Epidermal melanocyte (primary cell): ENCODE results near the gene IFRD1.
A peak's percentile ranks its signal among the peaks of the same experiment; 100 is the strongest.

ENCODE experiments used
- DNase-seq: peaks from one replicate; pipeline ENCODE4 v3.0.0; 2011; ENCODE audit warnings: low spot score; ENCODE audit not compliant: insufficient read length

IFRD1 gene, protein sequence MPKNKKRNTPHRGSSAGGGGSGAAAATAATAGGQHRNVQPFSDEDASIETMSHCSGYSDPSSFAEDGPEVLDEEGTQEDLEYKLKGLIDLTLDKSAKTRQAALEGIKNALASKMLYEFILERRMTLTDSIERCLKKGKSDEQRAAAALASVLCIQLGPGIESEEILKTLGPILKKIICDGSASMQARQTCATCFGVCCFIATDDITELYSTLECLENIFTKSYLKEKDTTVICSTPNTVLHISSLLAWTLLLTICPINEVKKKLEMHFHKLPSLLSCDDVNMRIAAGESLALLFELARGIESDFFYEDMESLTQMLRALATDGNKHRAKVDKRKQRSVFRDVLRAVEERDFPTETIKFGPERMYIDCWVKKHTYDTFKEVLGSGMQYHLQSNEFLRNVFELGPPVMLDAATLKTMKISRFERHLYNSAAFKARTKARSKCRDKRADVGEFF

DNA sequence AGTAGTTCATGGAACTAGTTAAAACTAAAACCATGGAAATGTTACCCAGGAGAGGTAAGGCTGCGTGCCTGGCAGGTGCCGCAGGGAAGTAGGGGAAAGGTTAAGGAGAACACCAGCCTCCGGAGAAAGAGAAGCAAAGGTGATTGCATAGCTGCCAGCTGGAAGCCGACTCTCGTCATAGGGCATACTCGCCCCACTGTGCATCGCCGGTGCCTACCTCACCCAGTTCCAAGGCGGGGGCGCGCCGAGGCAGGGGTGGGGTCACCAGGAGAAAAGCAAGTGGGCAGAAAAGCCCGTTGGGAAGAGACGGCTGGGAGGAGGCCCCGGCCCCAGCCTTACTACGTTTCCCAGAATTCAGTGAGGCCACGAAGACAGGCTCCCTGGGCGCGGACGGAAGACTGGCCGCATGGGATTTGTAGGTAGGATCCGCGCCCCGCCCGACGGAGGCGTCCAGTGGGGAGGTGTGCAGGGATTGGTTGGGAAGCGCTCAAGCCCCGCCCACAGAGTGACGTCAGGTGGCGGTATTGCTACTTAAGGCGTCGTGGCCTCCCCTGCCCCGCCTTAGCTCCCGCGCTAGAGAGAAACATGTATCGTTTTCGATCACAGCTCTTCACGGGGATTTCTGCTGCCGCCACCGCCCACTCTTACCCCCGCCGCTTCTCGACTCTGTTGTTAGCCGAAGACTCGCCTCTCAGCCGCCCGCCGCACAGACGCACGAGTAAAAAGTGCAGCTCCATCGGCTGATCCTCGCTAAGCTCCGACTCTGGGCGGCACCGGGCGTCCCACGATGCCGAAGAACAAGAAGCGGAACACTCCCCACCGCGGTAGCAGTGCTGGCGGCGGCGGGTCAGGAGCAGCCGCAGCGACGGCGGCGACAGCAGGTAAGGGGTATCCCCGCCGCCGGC lies at the start of gene IFRD1:
IFRD1 (plus strand) TSS at position 559 of the 905 bp plus-strand sequence; CDS start at position 788, 229 bp downstream.
- peak; percentile 77 for DNase-seq

- no peak for DNase-seq
These were observed 45.9 kb upstream of the IFRD1 start for GRCh38 chr7:112404321-112404720.

- no peak for DNase-seq
These were observed 45.0 kb upstream of the IFRD1 start for GRCh38 chr7:112405286-112405685.

- DNase-seq: no peak
These were observed 43.0 kb upstream of the IFRD1 start for GRCh38 chr7:112407261-112407660.

DNA sequence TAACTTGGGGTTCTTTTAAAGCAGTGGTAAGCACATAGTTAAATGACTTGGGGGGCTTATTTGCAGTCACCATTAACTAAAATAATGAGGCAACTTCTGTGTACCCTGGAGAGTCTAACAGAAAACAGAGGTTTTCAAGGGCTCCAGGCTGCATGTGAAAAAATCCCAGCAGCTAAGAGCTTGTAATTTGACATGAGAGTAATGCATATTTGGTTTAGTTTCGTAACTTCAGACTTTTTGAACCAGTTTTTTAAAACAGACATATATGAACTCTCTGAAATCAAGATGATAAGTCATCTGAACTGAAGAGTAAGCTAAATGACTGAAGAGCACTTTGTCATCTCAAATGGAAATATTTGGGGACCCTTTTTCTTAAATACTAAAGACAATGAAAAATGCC lies 40.2 kb upstream of the IFRD1 start:
- no peak for DNase-seq

DNA sequence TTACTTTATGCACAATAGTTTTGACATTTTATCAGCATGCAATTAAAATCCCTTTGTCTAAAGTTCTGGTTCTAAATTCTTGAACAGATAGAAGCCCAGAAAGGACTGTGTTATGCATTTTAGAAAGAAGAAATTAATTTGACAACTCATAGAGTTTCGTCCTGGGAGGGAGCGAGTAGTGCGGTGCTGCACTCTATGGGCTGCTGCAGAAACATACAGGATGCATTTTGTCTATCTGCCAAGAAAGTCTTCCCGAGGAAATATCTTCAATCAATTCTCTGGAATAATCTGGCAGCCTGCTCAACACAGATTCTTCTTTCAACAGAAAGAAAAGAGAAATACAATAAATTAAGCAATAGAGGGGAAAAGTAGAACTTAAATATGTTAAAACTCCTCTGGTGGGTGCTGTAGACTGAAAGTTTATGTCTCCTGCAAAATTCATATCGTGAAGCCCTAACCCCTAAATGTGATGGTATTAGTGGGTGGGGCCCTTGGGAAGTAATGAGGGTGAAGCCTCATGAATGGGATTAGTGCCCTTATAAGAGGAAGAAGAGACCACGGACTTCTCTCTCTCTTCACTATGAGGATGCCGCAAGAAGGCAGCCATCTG lies 39.0 kb upstream of the IFRD1 start:
- no peak for DNase-seq

- no peak for DNase-seq
These were observed 35.3 kb upstream of the IFRD1 start for GRCh38 chr7:112414855-112415490.

DNA sequence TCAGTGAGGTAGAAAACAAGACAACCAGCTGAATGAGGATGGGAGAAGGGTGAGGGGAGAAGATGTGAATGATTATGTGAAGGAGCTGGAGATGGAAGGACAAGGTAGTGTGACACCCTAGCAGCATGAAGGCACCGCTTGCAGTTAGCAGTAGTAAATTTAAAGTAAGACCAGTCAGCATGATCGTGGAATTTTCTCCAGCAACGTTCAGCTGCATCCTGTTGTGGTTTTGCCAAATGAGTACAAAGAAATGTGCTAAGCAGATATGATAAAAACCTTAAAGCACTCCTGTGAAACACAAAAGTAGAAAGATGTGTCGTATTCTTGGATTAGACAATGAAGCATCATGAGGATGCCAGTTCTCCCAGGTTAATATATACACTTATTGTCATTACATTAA lies 34.1 kb upstream of the IFRD1 start:
- no peak for DNase-seq

DNA sequence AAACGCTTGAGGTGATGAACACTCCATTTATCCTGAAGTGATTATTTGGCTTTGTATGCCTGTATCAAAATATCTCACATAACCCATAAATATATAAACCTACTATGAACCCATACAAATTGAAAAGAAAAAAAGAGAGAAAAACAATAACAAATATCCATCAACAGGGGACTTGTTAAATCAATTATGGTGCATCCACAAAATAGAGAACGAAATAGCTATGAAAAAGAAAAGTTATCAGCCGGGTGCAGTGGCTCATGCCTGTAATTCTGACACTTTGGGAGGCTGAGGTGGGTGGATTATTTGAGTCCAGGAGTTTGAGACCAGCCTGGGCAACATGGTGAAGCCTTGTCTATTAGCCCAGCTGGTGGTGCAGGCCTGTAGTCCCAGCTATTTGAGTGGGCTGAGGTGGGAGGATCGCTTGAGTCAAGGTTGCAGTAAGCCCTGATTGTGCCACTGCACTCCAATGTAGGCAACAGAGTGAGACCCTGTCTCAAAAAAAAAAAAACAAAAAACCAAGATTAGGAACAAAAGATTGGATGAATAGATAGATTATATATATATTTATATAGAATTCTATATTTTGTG lies 30.6 kb upstream of the IFRD1 start:
- no peak for DNase-seq

DNA sequence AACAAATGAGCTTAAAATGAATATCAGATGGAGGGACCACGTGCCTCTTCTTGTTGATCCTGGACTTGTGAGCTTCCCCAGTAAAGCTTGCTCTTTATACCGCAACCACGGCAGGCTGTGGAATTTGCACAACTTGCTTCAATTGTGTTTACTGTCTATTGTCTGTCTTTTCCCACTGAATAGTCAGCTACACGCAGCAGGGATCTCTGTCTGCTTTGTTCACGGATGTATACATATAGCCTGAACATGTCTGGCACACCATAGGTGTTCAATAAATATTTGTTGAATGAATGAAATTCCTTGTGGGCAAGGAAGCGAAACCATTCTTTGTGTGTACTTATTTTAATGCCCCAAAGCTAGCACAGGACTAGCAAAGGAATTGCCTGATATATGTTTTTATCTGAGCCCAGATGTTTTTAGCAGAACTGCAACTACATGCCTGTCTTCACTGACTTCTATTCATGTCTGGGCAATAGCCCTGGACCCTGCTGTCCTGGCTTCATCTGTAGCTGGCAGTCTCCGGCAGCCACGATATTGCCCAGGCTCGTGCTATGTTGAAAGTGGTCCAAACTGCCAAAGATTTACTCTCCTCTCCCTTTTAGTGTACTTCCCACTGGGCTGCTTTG lies 29.9 kb upstream of the IFRD1 start:
- no peak for DNase-seq

- DNase-seq: no peak
These were observed 28.4 kb upstream of the IFRD1 start for GRCh38 chr7:112421666-112422486.

DNA sequence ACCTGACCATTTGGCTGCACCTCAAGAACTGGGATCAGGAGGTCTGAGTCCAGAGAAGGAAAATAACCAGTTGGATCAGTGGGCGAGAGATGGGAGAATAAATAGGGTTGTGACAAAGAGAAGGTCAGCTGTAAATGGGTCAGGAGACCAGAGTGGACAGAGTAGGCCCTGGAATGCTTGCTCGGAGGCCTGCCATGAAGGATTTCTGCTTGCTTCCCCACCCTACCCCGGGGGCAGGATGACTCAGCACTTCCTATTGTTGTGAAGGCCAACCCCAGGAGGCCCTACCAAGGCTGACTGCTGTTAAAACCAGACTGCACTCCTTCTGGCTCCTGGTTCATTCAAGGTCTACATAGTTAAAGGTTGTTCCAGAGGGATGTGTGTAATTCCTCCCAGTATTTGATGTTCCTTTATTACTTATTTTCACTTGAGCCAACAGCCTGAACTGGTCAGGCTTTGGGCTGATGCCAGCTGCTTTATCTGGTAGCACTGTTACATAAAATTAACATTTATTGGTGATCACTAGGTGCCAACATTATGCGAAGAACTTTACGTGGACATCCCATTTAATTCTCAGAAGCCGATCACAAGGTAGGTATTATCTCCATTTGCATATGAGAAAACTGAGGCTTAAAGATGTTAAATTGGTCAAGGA lies 27.3 kb upstream of the IFRD1 start:
- DNase-seq: peak; percentile 40

DNA sequence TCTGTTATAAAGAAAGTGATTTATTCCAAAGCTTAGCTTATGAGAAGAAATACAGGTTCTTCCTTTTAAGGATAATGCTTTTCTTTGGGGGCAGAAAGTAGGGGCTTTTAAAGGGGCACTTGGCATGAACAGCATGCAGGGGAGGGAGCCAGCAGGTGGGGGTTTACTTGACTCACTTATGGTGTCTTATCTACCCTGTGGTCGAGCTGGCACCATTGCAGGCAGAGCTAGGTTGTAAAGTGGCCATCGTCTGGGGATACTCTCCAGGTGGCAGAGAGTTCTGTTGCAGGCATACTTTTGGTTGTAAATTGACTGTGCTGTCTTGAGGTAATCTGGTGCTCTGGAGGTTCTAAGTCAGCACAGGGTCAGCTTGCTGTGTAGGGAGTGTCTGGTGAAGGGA lies 26.3 kb upstream of the IFRD1 start:
- no peak for DNase-seq

DNA sequence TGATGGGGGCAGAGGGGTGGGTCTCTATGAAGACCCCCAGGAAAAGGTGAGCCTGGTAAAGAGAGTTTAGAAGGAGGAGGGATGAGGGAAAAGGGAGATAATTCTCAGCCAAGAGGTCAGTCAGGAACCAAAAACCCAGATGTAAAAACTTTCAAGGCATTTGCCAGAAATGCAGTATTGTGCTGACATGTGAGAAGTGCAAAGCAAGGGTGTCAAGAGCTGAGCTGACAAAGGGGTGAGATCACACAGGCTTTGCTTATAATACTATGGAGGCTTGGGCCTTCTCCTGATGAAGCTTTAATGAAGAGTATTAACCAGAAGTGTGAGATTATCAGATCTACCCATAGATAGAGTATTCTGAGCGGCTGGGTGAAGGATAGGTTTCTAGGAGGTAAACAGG lies 22.3 kb upstream of the IFRD1 start:
- DNase-seq: no peak

DNA sequence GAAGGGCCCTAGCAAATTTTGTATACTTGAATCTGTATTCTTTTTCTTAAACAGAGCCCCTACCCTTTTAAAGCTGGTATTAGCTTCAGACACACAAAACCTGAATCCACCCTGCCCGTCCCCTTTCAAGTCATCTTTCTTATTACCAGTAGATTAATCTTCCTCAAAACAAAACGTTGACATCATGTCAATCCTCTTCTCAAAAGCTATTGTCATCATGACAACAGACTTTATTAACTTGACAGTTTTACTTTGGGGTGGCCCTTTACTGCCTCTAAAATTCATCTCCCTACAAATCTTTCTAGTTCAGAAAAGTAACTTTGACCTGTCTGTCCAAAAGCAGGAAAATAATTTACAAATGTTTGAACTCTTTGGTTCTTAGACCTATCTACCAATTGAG lies 21.5 kb upstream of the IFRD1 start:
- DNase-seq: no peak

- no peak for DNase-seq
These were observed 19.6 kb upstream of the IFRD1 start for GRCh38 chr7:112430649-112431048.

GRCh38 chr7:112431803-112432202 lies 18.5 kb upstream of the IFRD1 start:
- no peak for DNase-seq

- DNase-seq: no peak
These were observed 17.0 kb upstream of the IFRD1 start for GRCh38 chr7:112433289-112433688.

DNA sequence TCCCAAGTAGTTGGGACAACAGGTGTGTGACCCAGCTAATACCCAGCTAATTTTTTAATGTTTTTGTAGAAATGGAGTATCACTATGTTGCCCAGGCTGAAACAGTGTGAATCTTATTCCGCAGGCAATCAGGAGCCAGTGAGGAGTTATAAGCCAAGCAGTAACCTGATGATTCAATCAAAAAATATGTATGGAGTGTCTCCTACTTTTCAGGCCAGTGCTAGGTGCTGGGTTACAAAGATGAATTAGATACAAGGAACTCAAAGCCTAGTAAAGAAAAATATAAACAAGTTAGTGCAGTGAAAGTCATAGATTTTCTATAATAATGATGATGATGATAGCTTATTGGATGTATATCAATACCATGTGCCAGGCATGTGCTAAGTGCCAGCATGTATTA lies 13.2 kb upstream of the IFRD1 start:
- DNase-seq: no peak
